GM12878 (cell line): ENCODE data around the gene CSRP3.

ENCODE experiments used
- CHD2 ChIP-seq: IDR thresholded peaks from 2 replicates; pipeline ENCODE4 v1.6.1; 2011; ENCODE audit warnings: low read depth, low read length, improper control_type of control experiment, borderline replicate concordance
- E2F4 ChIP-seq: IDR thresholded peaks from 2 replicates; pipeline ENCODE4 v1.6.1; 2012; ENCODE audit warnings: low read depth, low read length, improper control_type of control experiment
- ESRRA ChIP-seq: IDR thresholded peaks from 2 replicates; pipeline ENCODE4 v1.6.1; 2012; ENCODE audit warnings: mild to moderate bottlenecking, low read length, improper control_type of control experiment
- EZH2 ChIP-seq: IDR thresholded peaks from 2 replicates; pipeline ENCODE4 v1.6.1; 2012; ENCODE audit warnings: low read depth, mild to moderate bottlenecking, control low read depth, inconsistent platforms, low read length, borderline replicate concordance; ENCODE audit not compliant: control insufficient read depth
- JUND ChIP-seq: IDR thresholded peaks from 2 replicates; pipeline ENCODE4 v1.6.1; 2012; ENCODE audit warnings: low read depth, mild to moderate bottlenecking, low read length, improper control_type of control experiment, moderate library complexity
- KDM1A ChIP-seq: fragments of 200-600 bp; sonication (generic); IDR thresholded peaks from 2 replicates; pipeline ENCODE4 v1.6.1; 2016; ENCODE audit warnings: borderline replicate concordance
- MEF2A ChIP-seq: IDR thresholded peaks from 2 replicates; pipeline ENCODE4 v1.6.1; 2011; ENCODE audit warnings: low read depth, mild to moderate bottlenecking, low read length, moderate library complexity; ENCODE audit not compliant: insufficient read depth
- NFXL1 ChIP-seq: fragments of 450-650 bp; IDR thresholded peaks from 2 replicates; pipeline ENCODE4 v1.6.1; 2017; ENCODE audit warnings: antibody characterized with exemption, mild to moderate bottlenecking, borderline replicate concordance
- POLR2AphosphoS5 ChIP-seq: IDR thresholded peaks from 2 replicates; pipeline ENCODE4 v1.6.1; 2011; ENCODE audit warnings: mild to moderate bottlenecking, low read length, inconsistent platforms
- REST ChIP-seq: IDR thresholded peaks from 2 replicates; pipeline ENCODE4 v1.6.1; 2012; ENCODE audit warnings: mild to moderate bottlenecking, low read depth, low read length
- RFX5 ChIP-seq: IDR thresholded peaks from 2 replicates; pipeline ENCODE4 v1.6.1; 2011; ENCODE audit warnings: low read depth, low read length, improper control_type of control experiment
- SMAD5 ChIP-seq: IDR thresholded peaks from 2 replicates; pipeline ENCODE4 v1.6.1; 2016; ENCODE audit warnings: antibody characterized with exemption, low read depth
- SPI1 ChIP-seq: IDR thresholded peaks from 2 replicates; pipeline ENCODE4 v1.6.1; 2011; ENCODE audit warnings: low read depth, mild to moderate bottlenecking, low read length, moderate library complexity, borderline replicate concordance; ENCODE audit not compliant: insufficient read depth
- TF ChIP-seq, protein P1 (sequence below), 3 experiments: IDR thresholded peaks in 2 of 3; conservative IDR thresholded peaks in 1 of 3; 2 replicates each; pipeline ENCODE4 v1.5.1; 2011; ENCODE audit warnings: low read depth in 3 of 3, low read length in 3 of 3, mild to moderate bottlenecking in 3 of 3, control low read depth in 2 of 3, moderate library complexity in 2 of 3, inconsistent platforms in 1 of 3, mixed read lengths in 1 of 3; ENCODE audit not compliant: control insufficient read depth in 2 of 3, insufficient read depth in 1 of 3; ENCODE audit errors: extremely low read depth in 1 of 3

GRCh38 chr11:19216709-19217374, 15.1 kb upstream of the CSRP3 start:
- TF ChIP-seq, protein P1, sequence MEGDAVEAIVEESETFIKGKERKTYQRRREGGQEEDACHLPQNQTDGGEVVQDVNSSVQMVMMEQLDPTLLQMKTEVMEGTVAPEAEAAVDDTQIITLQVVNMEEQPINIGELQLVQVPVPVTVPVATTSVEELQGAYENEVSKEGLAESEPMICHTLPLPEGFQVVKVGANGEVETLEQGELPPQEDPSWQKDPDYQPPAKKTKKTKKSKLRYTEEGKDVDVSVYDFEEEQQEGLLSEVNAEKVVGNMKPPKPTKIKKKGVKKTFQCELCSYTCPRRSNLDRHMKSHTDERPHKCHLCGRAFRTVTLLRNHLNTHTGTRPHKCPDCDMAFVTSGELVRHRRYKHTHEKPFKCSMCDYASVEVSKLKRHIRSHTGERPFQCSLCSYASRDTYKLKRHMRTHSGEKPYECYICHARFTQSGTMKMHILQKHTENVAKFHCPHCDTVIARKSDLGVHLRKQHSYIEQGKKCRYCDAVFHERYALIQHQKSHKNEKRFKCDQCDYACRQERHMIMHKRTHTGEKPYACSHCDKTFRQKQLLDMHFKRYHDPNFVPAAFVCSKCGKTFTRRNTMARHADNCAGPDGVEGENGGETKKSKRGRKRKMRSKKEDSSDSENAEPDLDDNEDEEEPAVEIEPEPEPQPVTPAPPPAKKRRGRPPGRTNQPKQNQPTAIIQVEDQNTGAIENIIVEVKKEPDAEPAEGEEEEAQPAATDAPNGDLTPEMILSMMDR (IDR thresholded peaks at IDR 0.05 in 2 of 3, conservative IDR thresholded peaks at IDR 0.05 in 1 of 3; ENCODE audit: control insufficient read depth in 2 of 3, extremely low read depth in 1 of 3, insufficient read depth in 1 of 3, low read depth in 3 of 3, low read length in 3 of 3): no peak
- TF ChIP-seq RFX5: no peak
- TF ChIP-seq EZH2: no peak
- no peak for TF ChIP-seq CHD2
- no peak for TF ChIP-seq E2F4
- no peak for TF ChIP-seq NFXL1
- TF ChIP-seq JUND: no peak
- TF ChIP-seq REST: no peak
- no peak for TF ChIP-seq SPI1
- TF ChIP-seq ESRRA: no peak
- no peak for TF ChIP-seq POLR2AphosphoS5
- no peak for TF ChIP-seq SMAD5
- TF ChIP-seq KDM1A: no peak
- TF ChIP-seq MEF2A: no peak
